Stimulated activated CD4-positive, alpha-beta T cell treated with anti-CD3 and anti-CD28 coated beads, Interleukin-1b, Interleukin-23, amount 100 ng/mL, for 1 hour (primary cell): ENCODE measurements around the gene GNG7.
A peak's percentile ranks its signal among the peaks of the same experiment; 100 is the strongest.
"Not testable (repeated sequence)": the region's sequence is repeated elsewhere in the genome, so short reads cannot be mapped to it uniquely, and the experiment has no call there.

Experiments
- DNase-seq, 2 donors: peaks; one replicate each; pipeline ENCODE4 v3.0.0-alpha.2; 2020; ENCODE audit warnings: low read depth in 2 of 2

The GNG7 gene

GRCh38 chr19:2551172-2551863 lies 151.2 kb downstream of the GNG7 start:
- no peak for DNase-seq

GRCh38 chr19:2550431-2551171 lies 151.9 kb downstream of the GNG7 start:
- DNase-seq = no peak

- DNase-seq = no peak
Measured at GRCh38 chr19:2549701-2550191, 152.7 kb downstream of the GNG7 start.

GRCh38 chr19:2548966-2549365 lies 153.5 kb downstream of the GNG7 start:
- no peak for DNase-seq

GRCh38 chr19:2547721-2548120 lies 154.8 kb downstream of the GNG7 start:
- DNase-seq = no peak

- DNase-seq = no peak
Measured at GRCh38 chr19:2547033-2547680, 155.3 kb downstream of the GNG7 start.

GRCh38 chr19:2546128-2547032 lies 156.1 kb downstream of the GNG7 start:
- DNase-seq = no peak

GRCh38 chr19:2545416-2546127 lies 156.9 kb downstream of the GNG7 start:
- not testable (repeated sequence) for DNase-seq

GRCh38 chr19:2544576-2545415 lies 157.7 kb downstream of the GNG7 start:
- DNase-seq = no peak

GRCh38 chr19:2543463-2544442 lies 158.7 kb downstream of the GNG7 start:
- DNase-seq = peak; percentile 45 to 50

- DNase-seq = not testable (repeated sequence)
Measured at GRCh38 chr19:2543072-2543462, 159.4 kb downstream of the GNG7 start.

GRCh38 chr19:2542341-2543069 lies 160.0 kb downstream of the GNG7 start:
- no peak for DNase-seq

GRCh38 chr19:2540646-2541454 lies 161.6 kb downstream of the GNG7 start:
- DNase-seq = no peak

- no peak for DNase-seq
Measured at GRCh38 chr19:2540251-2540645, 162.2 kb downstream of the GNG7 start.

GRCh38 chr19:2538096-2538757 lies 164.3 kb downstream of the GNG7 start:
- no peak for DNase-seq

- not testable (repeated sequence) for DNase-seq
Measured at GRCh38 chr19:2537584-2537983, 164.9 kb downstream of the GNG7 start.

- DNase-seq = no peak
Measured at GRCh38 chr19:2536461-2536860, 166.0 kb downstream of the GNG7 start.
